Subcutaneous abdominal adipose tissue (tissue), 5 donors: ENCODE measurements around the gene SP2.

Source experiments
- H3K27ac ChIP-seq: one replicate; pipeline ENCODE4 v1.7.0; 2013; ENCODE audit warnings: low read depth, mild to moderate bottlenecking, inconsistent platforms, low read length, moderate library complexity
- H3K27me3 ChIP-seq, 5 donors: one replicate each; pipeline ENCODE4 v1.7.0; 2013; ENCODE audit warnings: low read length in 5 of 5, inconsistent platforms in 1 of 5; ENCODE audit not compliant: control insufficient read depth in 5 of 5, insufficient read depth in 4 of 5
- H3K36me3 ChIP-seq, 5 donors: one replicate each; pipeline ENCODE4 v1.7.0; 2013; ENCODE audit warnings: low read length in 5 of 5; ENCODE audit not compliant: control insufficient read depth in 5 of 5, insufficient read depth in 5 of 5
- H3K4me1 ChIP-seq, 5 donors: one replicate each; pipeline ENCODE4 v1.7.0; 2013; ENCODE audit warnings: low read length in 5 of 5, mild to moderate bottlenecking in 3 of 5, moderate library complexity in 1 of 5; ENCODE audit not compliant: control insufficient read depth in 5 of 5, insufficient read depth in 5 of 5
- H3K4me3 ChIP-seq, 5 donors: one replicate each; pipeline ENCODE4 v1.7.0; 2013; ENCODE audit warnings: low read length in 5 of 5, low read depth in 1 of 5
- H3K9ac ChIP-seq, 5 donors: one replicate each; pipeline ENCODE4 v1.7.0; 2013; ENCODE audit warnings: low read length in 5 of 5, mild to moderate bottlenecking in 4 of 5, moderate library complexity in 3 of 5
- H3K9me3 ChIP-seq, 5 donors: one replicate each; pipeline ENCODE4 v1.7.0; 2013; ENCODE audit warnings: low read length in 5 of 5; ENCODE audit not compliant: control insufficient read depth in 5 of 5
- donor health status: healthy.
- donor health status: healthy.
- donor health status: healthy.
- donor health status: healthy.
- donor health status: healthy.

SP2 gene

DNA sequence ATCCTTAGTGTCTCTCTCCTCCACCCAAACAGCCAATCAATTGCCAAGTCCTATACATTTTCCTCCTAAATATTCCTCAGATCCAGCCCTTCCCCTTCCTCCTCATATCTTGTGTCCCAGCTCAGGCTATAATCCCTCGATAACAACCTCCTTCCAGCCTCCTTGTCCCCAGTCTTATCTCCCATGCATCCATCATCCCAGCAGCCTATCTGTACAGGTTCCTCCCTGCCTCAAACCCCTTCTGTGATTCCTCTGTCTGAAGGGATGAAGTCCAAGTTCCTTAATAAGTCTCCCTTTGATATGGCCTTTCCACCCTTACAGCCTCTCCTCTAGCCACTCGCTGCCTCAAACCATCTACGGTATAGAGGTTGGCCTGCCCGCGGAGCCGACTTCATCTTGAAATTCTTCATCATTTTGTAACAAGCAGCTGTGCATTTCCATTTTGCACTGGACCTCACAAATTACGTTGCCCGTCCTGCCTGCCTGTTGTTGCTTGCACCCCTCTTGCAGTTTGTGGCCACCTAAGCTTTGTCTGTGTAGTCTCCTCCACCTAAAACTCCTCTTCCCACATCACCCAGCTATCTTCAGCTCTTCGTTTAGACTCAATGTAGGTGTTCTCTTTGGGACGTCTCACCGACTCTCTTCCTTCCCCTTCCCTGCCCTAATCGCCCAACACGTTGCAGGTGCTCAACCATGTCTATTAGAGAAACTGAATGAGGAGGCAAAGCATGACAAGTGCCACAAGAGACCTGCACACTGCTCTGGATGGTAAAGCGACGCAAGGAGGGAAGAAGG, 74.1 kb downstream of the SP2 start:
- Histone ChIP-seq H3K4me3 (peak overlapping the region; percentile 57 to 100 (median 72)), H3K4me1 (peaks cover 0 to 21% (median 20%) of the 10 kb centered on the region in 5 donors), H3K27ac (no peak overlapping the region), H3K9ac (peak overlapping the region in 2 of 5 donors; percentile 9 to 44), H3K27me3 (no peaks in the 10 kb centered on the region), H3K9me3 (no peaks in the 10 kb centered on the region), H3K36me3 (peaks cover 2 to 18% (median 16%) of the 10 kb centered on the region in 5 donors)

DNA sequence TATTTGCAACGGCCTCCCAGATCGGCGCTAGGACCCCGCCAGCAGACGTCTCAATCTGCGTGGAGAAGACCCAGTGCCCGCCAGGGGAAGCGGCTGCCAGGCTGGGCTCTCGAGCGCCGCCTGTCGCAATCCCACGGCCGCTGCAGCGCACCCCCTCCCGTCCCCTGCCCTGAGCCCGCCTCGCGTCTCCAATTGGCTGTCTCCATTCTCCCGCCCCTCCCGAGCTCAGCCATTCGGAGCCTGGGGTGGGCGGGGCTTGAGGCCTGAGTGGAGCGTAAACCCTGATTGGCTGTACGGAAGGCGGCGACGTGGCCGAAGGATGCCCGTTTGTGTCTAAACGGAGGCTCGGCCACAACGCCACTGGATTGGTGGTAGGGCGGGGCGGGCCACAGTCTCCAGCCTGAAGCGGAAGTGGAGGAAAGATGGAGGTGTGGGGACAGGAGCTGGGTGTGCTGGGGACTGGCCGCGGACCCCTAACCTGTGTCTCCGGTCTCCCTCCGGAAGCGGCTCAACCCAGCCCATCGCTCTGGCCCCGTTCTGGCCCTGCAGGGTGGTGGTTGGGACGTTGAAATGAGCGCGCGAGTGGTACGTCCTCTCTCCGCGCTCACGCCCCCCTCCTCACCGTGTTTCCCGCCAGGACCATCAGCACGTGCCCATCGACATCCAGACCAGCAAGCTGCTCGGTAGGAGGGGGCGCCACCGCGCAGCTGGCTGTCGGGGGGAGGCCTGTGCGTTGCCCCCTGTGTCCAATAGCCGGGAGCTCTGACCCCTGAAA, 74.9 kb downstream of the SP2 start, which contains the start of gene CDK5RAP3:
TSS of gene CDK5RAP3 (plus strand) at position 389 of the 775 bp plus-strand sequence. CDS start at position 423, 34 bp downstream.
- Histone ChIP-seq H3K9ac (peak within 1 kb of the TSS; percentile 26 to 86 (median 81)), H3K4me3 (peak within 1 kb of the TSS; percentile 72 to 100 (median 95)), H3K4me1 (peaks cover 0 to 21% (median 20%) of the 10 kb centered on the region in 5 donors)

DNA sequence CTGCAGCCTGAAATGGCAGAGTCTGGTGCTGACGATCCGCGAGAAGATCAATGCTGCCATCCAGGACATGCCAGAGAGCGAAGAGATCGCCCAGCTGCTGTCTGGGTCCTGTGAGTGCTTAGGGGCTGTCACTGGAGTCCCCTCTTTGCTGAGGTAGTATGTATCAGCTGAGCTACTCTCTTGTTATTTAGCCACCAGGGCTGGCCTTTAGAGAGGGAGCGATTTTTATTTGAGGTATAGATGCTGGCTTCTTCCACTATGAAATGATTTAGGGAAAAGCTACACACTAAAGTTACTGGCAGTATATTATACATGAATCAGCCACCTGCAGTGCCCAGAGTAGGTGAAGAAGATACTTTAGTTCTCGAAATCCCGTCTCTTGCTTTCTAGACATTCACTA, 77.5 kb downstream of the SP2 start:
- Histone ChIP-seq H3K4me1 (peaks cover 0 to 21% (median 20%) of the 10 kb centered on the region in 5 donors), H3K9ac (peak overlapping the region in 1 of 5 donors; percentile 7), H3K4me3 (no peak overlapping the region), H3K27me3 (no peaks in the 10 kb centered on the region), H3K27ac (no peak overlapping the region), H3K9me3 (no peaks in the 10 kb centered on the region), H3K36me3 (peaks cover 2 to 46% (median 44%) of the 10 kb centered on the region in 5 donors)

More for the DNA sequence above, 74.9 kb downstream of the SP2 start, which contains the start of gene CDK5RAP3:
- Histone ChIP-seq H3K27me3 (no peaks in the 10 kb centered on the region), H3K9me3 (no peaks in the 10 kb centered on the region), H3K27ac (peak within 1 kb of the TSS; percentile 30), H3K36me3 (peaks cover 2 to 25% (median 24%) of the 10 kb centered on the region in 5 donors)

DNA sequence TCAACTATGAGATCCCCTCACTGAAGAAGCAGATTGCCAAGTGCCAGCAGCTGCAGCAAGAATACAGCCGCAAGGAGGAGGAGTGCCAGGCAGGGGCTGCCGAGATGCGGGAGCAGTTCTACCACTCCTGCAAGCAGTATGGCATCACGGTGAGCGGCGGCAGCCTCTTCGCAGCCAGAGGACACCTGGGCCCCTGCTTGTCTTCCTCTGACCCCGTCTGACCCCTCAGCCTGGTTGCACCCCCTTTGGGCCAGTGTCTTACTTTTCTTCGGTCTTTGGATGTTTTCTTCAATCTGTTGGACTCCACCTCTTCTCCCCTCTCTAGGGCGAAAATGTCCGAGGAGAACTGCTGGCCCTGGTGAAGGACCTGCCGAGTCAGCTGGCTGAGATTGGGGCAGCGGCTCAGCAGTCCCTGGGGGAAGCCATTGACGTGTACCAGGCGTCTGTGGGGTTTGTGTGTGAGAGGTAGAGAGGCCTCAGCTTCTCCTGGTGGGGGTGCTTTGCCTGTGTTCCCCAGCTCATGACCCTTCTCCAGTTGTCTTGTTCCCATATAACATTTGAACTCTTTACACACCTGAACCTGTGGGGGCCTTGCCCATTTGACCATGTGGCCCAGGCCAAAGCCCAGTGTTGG, 79.3 kb downstream of the SP2 start:
- H3K4me3 ChIP-seq = no peak overlapping the region
- H3K27me3 ChIP-seq = no peaks in the 10 kb centered on the region
- H3K9ac ChIP-seq = no peak overlapping the region
- no peaks in the 10 kb centered on the region for H3K9me3 ChIP-seq
- no peak overlapping the region for H3K27ac ChIP-seq
- H3K36me3 ChIP-seq = peaks cover 2 to 63% (median 61%) of the 10 kb centered on the region in 5 donors
- peaks cover 0 to 18% (median 17%) of the 10 kb centered on the region in 5 donors for H3K4me1 ChIP-seq

DNA sequence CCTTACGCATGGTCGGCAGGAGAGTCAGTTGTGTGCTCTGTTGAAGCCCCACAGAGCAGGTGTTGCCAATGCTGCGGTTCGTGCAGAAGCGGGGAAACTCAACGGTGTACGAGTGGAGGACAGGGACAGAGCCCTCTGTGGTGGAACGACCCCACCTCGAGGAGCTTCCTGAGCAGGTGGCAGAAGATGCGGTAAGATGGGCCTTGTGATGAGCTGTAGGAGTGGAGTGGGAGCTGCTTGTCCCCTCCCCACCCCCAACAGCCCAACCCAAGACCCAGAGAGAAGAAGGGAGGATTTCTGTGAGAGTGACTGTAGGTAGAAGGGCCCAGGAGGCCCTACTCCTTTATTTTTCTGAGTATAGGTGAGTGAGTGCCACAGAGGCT, 79.8 kb downstream of the SP2 start:
- H3K4me1 ChIP-seq = peaks cover 0 to 18% (median 14%) of the 10 kb centered on the region in 5 donors
- peaks cover 2 to 68% (median 66%) of the 10 kb centered on the region in 5 donors for H3K36me3 ChIP-seq
- H3K4me3 ChIP-seq = no peak overlapping the region
- no peaks in the 10 kb centered on the region for H3K9me3 ChIP-seq
- H3K27me3 ChIP-seq = no peaks in the 10 kb centered on the region
- no peak overlapping the region for H3K9ac ChIP-seq
- H3K27ac ChIP-seq = no peak overlapping the region

DNA sequence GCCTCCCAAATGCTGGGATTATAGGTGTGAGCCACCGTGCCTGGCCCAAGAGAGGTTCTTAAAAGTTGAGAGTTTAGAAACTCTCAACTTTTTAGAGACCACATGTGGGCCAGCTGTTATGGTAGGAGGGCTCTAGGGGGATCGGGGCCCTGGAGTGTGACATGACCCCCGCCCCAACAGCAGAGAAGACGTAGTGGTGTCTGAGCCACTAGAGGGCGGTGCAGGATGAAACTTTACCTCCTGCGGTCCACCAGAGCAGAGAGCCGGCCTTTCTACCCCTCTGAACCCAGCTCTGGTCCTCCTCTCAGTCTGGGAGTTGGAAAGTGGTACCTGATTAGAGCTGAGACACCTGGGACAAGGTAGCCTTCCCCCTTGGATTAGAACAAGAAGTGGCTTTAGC, 82.3 kb downstream of the SP2 start:
- no peak overlapping the region for H3K9ac ChIP-seq
- H3K9me3 ChIP-seq = no peaks in the 10 kb centered on the region
- H3K4me1 ChIP-seq = peaks cover 0 to 23% (median 8%) of the 10 kb centered on the region in 5 donors
- H3K36me3 ChIP-seq = peaks cover 2 to 93% (median 91%) of the 10 kb centered on the region in 5 donors
- no peak overlapping the region for H3K4me3 ChIP-seq
- no peak overlapping the region for H3K27ac ChIP-seq
- H3K27me3 ChIP-seq = no peaks in the 10 kb centered on the region
